Keratinocyte (primary cell): ENCODE data around the gene ECM2.

Experiments
- CTCF ChIP-seq, 3 experiments: IDR thresholded peaks in 1 of 3; conservative IDR thresholded peaks in 1 of 3; optimal IDR thresholded peaks in 1 of 3; 2 replicates in 2 of 3; 3 replicates in 1 of 3; pipeline versions ENCODE3 to v1.5.1; 2011; ENCODE audit warnings: low read length in 3 of 3, mild to moderate bottlenecking in 3 of 3, moderate library complexity in 2 of 3, control low read depth in 1 of 3, inconsistent platforms in 1 of 3; ENCODE audit not compliant: insufficient read depth in 2 of 3; ENCODE audit errors: extremely low read depth in 1 of 3
- EZH2 ChIP-seq: IDR thresholded peaks from one replicate; pipeline ENCODE4 v1.6.1; 2012; ENCODE audit warnings: inconsistent platforms, mild to moderate bottlenecking, low read length, moderate library complexity

GRCh38 chr9:92503156-92503555, 32.6 kb downstream of the ECM2 start:
- TF ChIP-seq EZH2 (no peak), CTCF (optimal IDR thresholded peaks at IDR 0.05 in 1 of 3, IDR thresholded peaks at IDR 0.05 in 1 of 3, conservative IDR thresholded peaks at IDR 0.05 in 1 of 3; ENCODE audit: extremely low read depth in 1 of 3, insufficient read depth in 2 of 3, low read length in 3 of 3) (no peak)
